K562 (cell line): Measurements from ENCODE around the gene KLHL22. TPM values are rescaled to one million over a fixed set of nuclear protein-coding genes. Genes with fewer than 3 reads are reported as not detected.

Experiments used
- ATF2 ChIP-seq: sonication (generic); formaldehyde crosslinking; IDR thresholded peaks from 2 replicates; pipeline ENCODE4 v1.8.1; 2022; ENCODE audit warnings: missing genetic modification reagents
- ETS2 ChIP-seq: IDR thresholded peaks from 2 replicates; pipeline ENCODE4 v1.6.1; 2016; ENCODE audit warnings: borderline replicate concordance, missing genetic modification characterization, mild to moderate bottlenecking, moderate library complexity, missing compliant biosample characterization; ENCODE audit not compliant: poor library complexity, severe bottlenecking
- FIP1L1 ChIP-seq: fragments of 200-400 bp; formaldehyde crosslinking; IDR thresholded peaks from 2 replicates; pipeline ENCODE4 v1.6.1; 2018; ENCODE audit warnings: mild to moderate bottlenecking, low read depth, low read length; ENCODE audit not compliant: poor library complexity, severe bottlenecking
- HMGN3 ChIP-seq: IDR thresholded peaks from 2 replicates; pipeline ENCODE4 v1.6.1; 2011; ENCODE audit warnings: borderline replicate concordance, low read depth, mild to moderate bottlenecking, mixed read lengths, low read length; ENCODE audit not compliant: insufficient read length; ENCODE audit errors: extremely low read depth
- NFYB ChIP-seq: IDR thresholded peaks from 2 replicates; pipeline ENCODE4 v1.6.1; 2011; ENCODE audit warnings: mild to moderate bottlenecking, moderate library complexity; ENCODE audit not compliant: insufficient read length; ENCODE audit errors: extremely low read depth
- RERE ChIP-seq: sonication (generic); formaldehyde crosslinking; IDR thresholded peaks from 2 replicates; pipeline ENCODE4 v1.8.0; 2023; ENCODE audit warnings: missing genetic modification reagents, mild to moderate bottlenecking, borderline replicate concordance
- THRB ChIP-seq: fragments of 450-650 bp; formaldehyde crosslinking; conservative IDR thresholded peaks from 2 replicates; pipeline ENCODE4 v1.4.0; 2022; ENCODE audit warnings: mild to moderate bottlenecking, missing genetic modification characterization
- ZNF639 ChIP-seq, 2 experiments: fragments of 200-800 bp in 1 of 2; sonication (Bioruptor generic) in 1 of 2; sonication (generic) in 1 of 2; formaldehyde crosslinking in 1 of 2; IDR thresholded peaks in 1 of 2; conservative IDR thresholded peaks in 1 of 2; 2 replicates each; pipeline versions ENCODE4 v1.5.0 to v1.6.1; 2016 to 2020; ENCODE audit warnings: missing compliant biosample characterization in 1 of 2, missing genetic modification characterization in 1 of 2, missing genetic modification reagents in 1 of 2
- polyA plus RNA-seq, 8 experiments: library from polyadenylated mRNA; depleted of rRNA in 4 of 8; stranded (reverse) in 5 of 8; unstranded in 3 of 8; fragments of >200 nt; fragmentation: Nextera tagmentation in 2 of 8; fragmentation: Illumina TruSeq in 1 of 8; extraction: Ambion mirVana in 2 of 8; extraction: Trizol in 1 of 8; gene quantifications; 2 replicates each; pipeline versions ENCODE4 v1.2.1 to v1.2.3, GENCODE V29; 2011 to 2014; ENCODE audit warnings: inconsistent platforms in 1 of 8, missing spikeins in 1 of 8
- total RNA-seq, 7 experiments: library from RNA; depleted of rRNA in 6 of 7; stranded (reverse); fragments of >200 nt in 6 of 7; fragmentation: Illumina TruSeq in 2 of 7; extraction: Trizol in 2 of 7; gene quantifications; 2 replicates each; pipeline versions ENCODE4 v1.2.1 to v1.2.3, GENCODE V29; 2011 to 2021; ENCODE audit warnings: low replicate concordance in 1 of 7

KLHL22 gene
- total and polyA plus RNA-seq, 9 of the 15 experiments (the other 6 are each of a cell fraction or from before 2014, with no cell fraction given) = 1.3 to 25.6 (median 15.2) TPM

- TF ChIP-seq THRB (CRISPR knock-in tag) (no peak), NFYB (no peak), RERE (CRISPR knock-in tag) (0 out of 2 replicates have a peak, but pooled peaks have one; percentile 24), ATF2 (CRISPR knock-in tag) (0 out of 2 replicates have a peak, but pooled peaks have one; percentile 33), ETS2 (tag) (no peak), HMGN3 (peak; percentile 20), ZNF639 (CRISPR knock-in tag; conservative IDR thresholded peaks at IDR 0.05 in 1 of 2, IDR thresholded peaks at IDR 0.05 in 1 of 2) (peak in 1 of 2 experiments; percentile 7; a peak in 1 of 4 replicates), FIP1L1 (peak; percentile 26)
Measured at GRCh38 chr22:20405291-20405930, 90.2 kb downstream of the KLHL22 start (continued).
